SK-N-SH treated with all-trans-retinoic acid at 6 μM for 48 hours (cell line): ENCODE data around the gene DTWD2.

Experiments used
- ZFP30 ChIP-seq: fragments of 450-650 bp; formaldehyde crosslinking; IDR thresholded peaks from 2 replicates; pipeline ENCODE4 v1.5.0; 2022; ENCODE audit warnings: mild to moderate bottlenecking, moderate library complexity
- ZNF70 ChIP-seq: fragments of 450-650 bp; formaldehyde crosslinking; IDR thresholded peaks from 2 replicates; pipeline ENCODE4 v1.5.0; 2020; ENCODE audit warnings: mild to moderate bottlenecking, moderate library complexity
- TF ChIP-seq, protein P1 (sequence below): fragments of 250-450 bp; sonication (Bioruptor Pico); IDR thresholded peaks from 2 replicates; pipeline ENCODE4 v1.8.0; 2020; ENCODE audit warnings: mild to moderate bottlenecking, moderate library complexity, borderline replicate concordance

- TF ChIP-seq ZNF70 (CRISPR knock-in tag) (no peak), ZFP30 (CRISPR knock-in tag) (no peak)
- TF ChIP-seq, protein P1, sequence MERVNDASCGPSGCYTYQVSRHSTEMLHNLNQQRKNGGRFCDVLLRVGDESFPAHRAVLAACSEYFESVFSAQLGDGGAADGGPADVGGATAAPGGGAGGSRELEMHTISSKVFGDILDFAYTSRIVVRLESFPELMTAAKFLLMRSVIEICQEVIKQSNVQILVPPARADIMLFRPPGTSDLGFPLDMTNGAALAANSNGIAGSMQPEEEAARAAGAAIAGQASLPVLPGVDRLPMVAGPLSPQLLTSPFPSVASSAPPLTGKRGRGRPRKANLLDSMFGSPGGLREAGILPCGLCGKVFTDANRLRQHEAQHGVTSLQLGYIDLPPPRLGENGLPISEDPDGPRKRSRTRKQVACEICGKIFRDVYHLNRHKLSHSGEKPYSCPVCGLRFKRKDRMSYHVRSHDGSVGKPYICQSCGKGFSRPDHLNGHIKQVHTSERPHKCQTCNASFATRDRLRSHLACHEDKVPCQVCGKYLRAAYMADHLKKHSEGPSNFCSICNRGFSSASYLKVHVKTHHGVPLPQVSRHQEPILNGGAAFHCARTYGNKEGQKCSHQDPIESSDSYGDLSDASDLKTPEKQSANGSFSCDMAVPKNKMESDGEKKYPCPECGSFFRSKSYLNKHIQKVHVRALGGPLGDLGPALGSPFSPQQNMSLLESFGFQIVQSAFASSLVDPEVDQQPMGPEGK: no peak
Observed at GRCh38 chr5:118894709-118895108, 93.6 kb downstream of the DTWD2 start.
